Measurements from ENCODE around the gene USP2. TPM values are rescaled to one million over a fixed set of nuclear protein-coding genes. Genes with fewer than 3 reads are reported as not detected.

USP2 gene
- total and polyA plus RNA-seq, 7 experiments from 2014 or later, result 0.07 to 1.1 (median 0.43) TPM

DNA sequence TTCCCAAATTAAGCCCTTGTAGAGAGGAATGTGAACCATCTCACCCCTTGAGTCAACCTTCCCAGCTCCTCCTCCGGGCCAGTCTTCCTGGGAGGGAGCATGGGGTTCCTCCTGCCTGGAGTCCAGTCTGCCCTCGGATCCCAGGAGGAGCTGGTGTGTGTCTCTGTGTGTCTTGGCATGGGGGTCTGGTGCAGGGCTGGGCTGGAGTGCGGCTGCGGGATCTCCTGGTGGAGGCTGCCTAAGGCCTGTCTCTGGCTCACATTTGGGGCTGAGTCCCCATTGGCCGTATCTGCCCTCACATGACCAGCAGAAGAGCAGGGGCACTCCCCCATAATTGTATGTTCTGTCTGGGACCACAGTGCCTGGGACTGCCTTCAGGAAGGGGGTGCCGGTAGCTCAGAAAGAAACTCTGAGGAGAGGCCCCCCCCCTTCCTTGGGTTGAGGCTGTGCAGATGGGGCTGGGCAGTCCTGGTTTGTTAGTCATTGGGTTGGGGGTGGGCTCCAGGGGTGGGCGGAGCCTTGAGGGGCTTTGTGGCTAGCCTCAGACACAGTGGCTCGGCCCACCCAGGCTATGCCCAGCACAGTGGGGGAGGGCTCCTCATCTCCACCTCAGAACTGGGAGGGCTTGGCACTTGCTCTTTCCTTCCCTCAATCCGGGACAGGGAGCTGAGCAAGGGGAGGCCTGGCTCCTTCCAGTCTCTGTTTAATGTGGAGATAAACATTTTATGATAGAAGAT is 43.7 kb downstream of the USP2 start:
- Histone ChIP-seq H3K36me3 (ENCODE audit: control insufficient read depth in 2 of 3, insufficient read depth in 3 of 3, low read length in 3 of 3) (peaks cover 0 to 15% (median 0%) of the 10 kb centered on the region in 3 experiments), H3K27ac (ENCODE audit: low read depth, low read length) (no peak overlapping the region), H3K9me3 (ENCODE audit: control insufficient read depth in 2 of 3, low read length in 3 of 3) (no peaks in the 10 kb centered on the region), H3K4me1 (ENCODE audit: control insufficient read depth in 2 of 2, insufficient read depth in 2 of 2, low read length in 2 of 2) (peaks cover 12 to 15% of the 10 kb centered on the region in 2 donors), H3K27me3 (ENCODE audit: control insufficient read depth in 2 of 2, insufficient read depth in 2 of 2, low read length in 2 of 2) (peaks cover 4 to 16% of the 10 kb centered on the region in 2 donors), H3K4me3 (ENCODE audit: low read length) (no peak overlapping the region)
- H3K27ac Mint-ChIP-seq, result peak overlapping the region in 1 of 9 donors; percentile 33
- peak overlapping the region in 6 of 10 donors; percentile 19 to 64 (median 50) for H3K4me3 Mint-ChIP-seq
- peaks cover 22 to 66% (median 47%) of the 10 kb centered on the region in 7 donors for H3K4me1 Mint-ChIP-seq
- no peak for DNase-seq
- POLR2A ChIA-PET, result interaction anchor here (0.6 to 1.2 kb wide), 5 partner anchors 132 to 400 kb away, joined by 3 to 4 read pairs (median 4); partner anchors contain the start of gene CBL
- H3K36me3 Mint-ChIP-seq, result peaks cover 0 to 10% (median 0%) of the 10 kb centered on the region in 5 donors
- intact Hi-C loops (cut with micrococcal nuclease), result loop anchor here (1.0 to 5.0 kb wide), 3 partner anchors 16 to 130 kb away; partner anchors contain the start of gene CBL (in 1 of the 2)
- H3K9me3 Mint-ChIP-seq, result no peaks in the 10 kb centered on the region
- no peak for ATAC-seq
- CTCF ChIA-PET, result interaction anchor here (0.5 to 1.9 kb wide), 24 partner anchors 9 to 671 kb away, joined by 3 to 10 read pairs (median 4); partner anchors contain the start of gene CBL
- H3K27me3 Mint-ChIP-seq, result peaks cover 19 to 29% (median 26%) of the 10 kb centered on the region in 5 donors

DNA sequence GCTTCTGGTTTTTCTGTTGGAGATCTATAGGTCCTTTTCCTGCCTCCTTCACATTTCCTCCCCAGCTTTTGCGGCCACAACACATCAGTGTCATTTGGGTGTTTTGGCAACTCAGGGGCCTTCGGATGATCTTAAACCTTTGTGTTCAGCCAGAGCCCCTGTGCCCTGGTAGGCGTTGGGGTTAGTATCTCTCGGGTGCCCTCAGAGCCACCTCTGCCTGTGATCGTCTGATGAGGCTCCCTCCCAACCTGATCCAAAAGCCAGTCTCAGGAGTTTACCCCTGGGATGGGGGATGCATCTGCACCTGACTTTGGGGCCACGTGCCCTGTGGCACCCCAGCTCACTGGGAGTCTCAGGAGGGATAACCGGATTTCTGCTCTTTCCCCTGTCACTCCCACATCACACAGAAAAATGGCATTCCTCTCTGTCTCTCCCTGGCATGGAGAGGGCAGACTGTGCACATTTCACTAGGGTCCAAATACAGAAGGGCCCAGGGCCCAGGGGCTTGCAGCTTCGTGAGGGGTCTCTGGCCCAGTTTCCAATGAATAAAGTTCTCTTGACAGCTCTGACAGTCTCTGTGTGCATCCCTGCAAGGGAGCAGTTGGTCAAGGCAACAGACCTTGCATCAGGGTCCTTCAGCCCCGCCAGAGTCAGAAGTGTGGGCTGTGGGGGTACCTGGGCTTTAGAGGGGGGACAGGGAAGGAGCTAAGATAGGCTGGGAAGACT is 44.6 kb downstream of the USP2 start:
- H3K4me1 ChIP-seq (ENCODE audit: control insufficient read depth in 2 of 2, insufficient read depth in 2 of 2, low read length in 2 of 2), result peaks cover 12 to 15% of the 10 kb centered on the region in 2 donors
- H3K36me3 Mint-ChIP-seq, result peaks cover 0 to 10% (median 0%) of the 10 kb centered on the region in 5 donors
- peaks cover 0 to 15% (median 0%) of the 10 kb centered on the region in 3 experiments for H3K36me3 ChIP-seq (ENCODE audit: control insufficient read depth in 2 of 3, insufficient read depth in 3 of 3, low read length in 3 of 3)
- peak overlapping the region in 3 of 9 donors; percentile 49 to 64 (median 59) for H3K27ac Mint-ChIP-seq
- H3K9me3 ChIP-seq (ENCODE audit: control insufficient read depth in 2 of 3, low read length in 3 of 3), result no peaks in the 10 kb centered on the region
- ATAC-seq (no peak), DNase-seq (no peak)
- POLR2A ChIA-PET, result interaction anchor here (0.8 kb wide), 1 partner anchor 271 kb away, joined by 4 read pairs; no protein-coding TSS in a partner anchor
- no peak overlapping the region for H3K4me3 ChIP-seq (ENCODE audit: low read length)
- intact Hi-C loops (cut with micrococcal nuclease), result loop anchor here in 1 of 2 donors (5.0 kb wide), 1 partner anchor 130 kb away; the partner anchor contains the start of gene CBL
- peaks cover 22 to 67% (median 47%) of the 10 kb centered on the region in 7 donors for H3K4me1 Mint-ChIP-seq
- peaks cover 4 to 16% of the 10 kb centered on the region in 2 donors for H3K27me3 ChIP-seq (ENCODE audit: control insufficient read depth in 2 of 2, insufficient read depth in 2 of 2, low read length in 2 of 2)
- CTCF ChIA-PET, result interaction anchor here (0.5 to 1.8 kb wide), 11 partner anchors 10 to 670 kb away, joined by 3 to 8 read pairs (median 4); partner anchors contain the start of gene CBL
- no peaks in the 10 kb centered on the region for H3K9me3 Mint-ChIP-seq
- no peak overlapping the region for H3K27ac ChIP-seq (ENCODE audit: low read depth, low read length)
- H3K27me3 Mint-ChIP-seq, result peaks cover 19 to 25% (median 23%) of the 10 kb centered on the region in 5 donors
- H3K4me3 Mint-ChIP-seq, result peak overlapping the region in 8 of 10 donors; percentile 14 to 99 (median 74)

DNA sequence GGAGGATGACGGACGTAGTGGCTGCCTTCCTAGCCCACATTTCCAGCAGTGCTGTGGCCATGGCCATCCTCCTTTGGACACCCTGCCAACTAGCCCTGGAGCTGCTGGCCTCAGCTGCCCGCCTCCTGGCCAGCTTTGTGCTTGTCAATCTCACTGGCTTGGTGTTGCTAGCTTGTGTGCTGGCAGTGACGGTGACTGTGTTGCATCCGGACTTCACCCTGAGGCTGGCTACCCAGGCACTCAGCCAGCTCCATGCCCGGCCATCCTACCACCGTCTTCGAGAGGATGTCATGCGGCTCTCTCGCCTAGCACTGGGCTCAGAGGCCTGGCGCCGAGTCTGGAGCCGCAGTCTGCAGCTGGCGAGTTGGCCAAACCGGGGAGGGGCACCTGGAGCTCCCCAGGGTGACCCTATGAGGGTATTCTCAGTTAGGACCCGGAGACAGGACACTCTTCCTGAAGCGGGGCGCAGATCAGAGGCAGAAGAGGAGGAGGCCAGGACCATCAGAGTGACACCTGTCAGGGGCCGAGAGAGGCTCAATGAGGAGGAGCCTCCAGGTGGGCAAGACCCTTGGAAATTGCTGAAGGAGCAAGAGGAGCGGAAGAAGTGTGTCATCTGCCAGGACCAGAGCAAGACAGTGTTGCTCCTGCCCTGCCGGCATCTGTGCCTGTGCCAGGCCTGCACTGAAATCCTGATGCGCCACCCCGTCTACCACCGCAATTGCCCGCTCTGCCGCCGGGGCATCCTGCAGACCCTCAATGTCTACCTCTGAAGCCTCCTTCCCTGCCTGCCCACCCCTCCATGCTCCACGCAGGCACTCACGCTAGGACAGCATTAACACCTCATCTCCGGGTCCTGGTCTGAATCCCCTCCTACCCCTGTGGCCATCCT is 45.6 kb downstream of the USP2 start:
- Mint-ChIP-seq H3K36me3 (peaks cover 0 to 10% (median 0%) of the 10 kb centered on the region in 5 donors), H3K27ac (peak overlapping the region in 6 of 9 donors; percentile 49 to 99 (median 91)), H3K4me3 (peak overlapping the region; percentile 88 to 99 (median 98)), H3K9me3 (no peaks in the 10 kb centered on the region), H3K27me3 (peaks cover 14 to 19% (median 17%) of the 10 kb centered on the region in 5 donors), H3K4me1 (peaks cover 22 to 64% (median 43%) of the 10 kb centered on the region in 7 donors)
- Histone ChIP-seq H3K36me3 (ENCODE audit: control insufficient read depth in 2 of 3, insufficient read depth in 3 of 3, low read length in 3 of 3) (peaks cover 0 to 15% (median 0%) of the 10 kb centered on the region in 3 experiments), H3K27ac (ENCODE audit: low read depth, low read length) (no peak overlapping the region), H3K27me3 (ENCODE audit: control insufficient read depth in 2 of 2, insufficient read depth in 2 of 2, low read length in 2 of 2) (peaks cover 4 to 16% of the 10 kb centered on the region in 2 donors), H3K9me3 (ENCODE audit: control insufficient read depth in 2 of 3, low read length in 3 of 3) (no peaks in the 10 kb centered on the region), H3K4me1 (ENCODE audit: control insufficient read depth in 2 of 2, insufficient read depth in 2 of 2, low read length in 2 of 2) (peaks cover 12 to 15% of the 10 kb centered on the region in 2 donors), H3K4me3 (ENCODE audit: low read length) (no peak overlapping the region)
- no peak for ATAC-seq
- ChIA-PET CTCF (interaction anchor here (1.0 kb wide), 1 partner anchor 13 kb away, joined by 4 read pairs; no protein-coding TSS in a partner anchor), POLR2A (interaction anchor here (0.6 kb wide), 1 partner anchor 159 kb away, joined by 3 read pairs; no protein-coding TSS in a partner anchor)
- intact Hi-C loops (cut with micrococcal nuclease), result loop anchor here in 1 of 2 donors (2.0 to 5.0 kb wide), 2 partner anchors 129 to 317 kb away; partner anchors contain the start of genes CBL, RPS25 and TRAPPC4
- DNase-seq, result no peak

DNA sequence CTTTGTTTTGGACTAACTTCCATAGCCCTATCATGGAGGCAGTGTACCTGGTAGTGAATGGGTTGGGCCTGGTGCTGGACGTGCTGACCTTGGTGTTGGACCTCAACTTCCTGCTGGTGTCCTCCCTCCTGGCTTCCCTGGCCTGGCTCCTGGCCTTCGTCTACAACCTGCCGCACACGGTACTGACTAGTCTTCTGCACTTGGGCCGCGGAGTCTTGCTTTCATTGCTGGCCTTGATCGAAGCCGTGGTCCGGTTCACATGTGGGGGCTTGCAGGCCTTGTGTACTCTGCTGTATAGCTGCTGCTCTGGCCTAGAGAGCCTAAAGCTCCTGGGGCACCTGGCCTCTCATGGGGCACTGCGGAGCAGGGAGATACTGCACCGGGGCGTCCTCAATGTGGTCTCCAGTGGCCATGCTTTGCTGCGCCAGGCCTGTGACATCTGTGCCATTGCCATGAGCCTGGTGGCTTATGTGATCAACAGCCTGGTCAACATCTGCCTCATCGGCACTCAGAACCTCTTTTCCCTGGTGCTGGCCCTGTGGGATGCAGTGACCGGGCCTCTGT is 46.3 kb downstream of the USP2 start:
- DNase-seq (no peak), ATAC-seq (no peak)
- Histone ChIP-seq H3K4me1 (ENCODE audit: control insufficient read depth in 2 of 2, insufficient read depth in 2 of 2, low read length in 2 of 2) (peaks cover 12 to 14% of the 10 kb centered on the region in 2 donors), H3K36me3 (ENCODE audit: control insufficient read depth in 2 of 3, insufficient read depth in 3 of 3, low read length in 3 of 3) (peaks cover 0 to 15% (median 0%) of the 10 kb centered on the region in 3 experiments), H3K4me3 (ENCODE audit: low read length) (peak overlapping the region; percentile 60), H3K9me3 (ENCODE audit: control insufficient read depth in 2 of 3, low read length in 3 of 3) (no peaks in the 10 kb centered on the region), H3K27me3 (ENCODE audit: control insufficient read depth in 2 of 2, insufficient read depth in 2 of 2, low read length in 2 of 2) (peaks cover 4 to 11% of the 10 kb centered on the region in 2 donors), H3K27ac (ENCODE audit: low read depth, low read length) (peak overlapping the region; percentile 89)
- intact Hi-C loops (cut with micrococcal nuclease), result loop anchor here in 1 of 2 donors (2.0 to 5.0 kb wide), 2 partner anchors 128 to 316 kb away; partner anchors contain the start of genes CBL, RPS25 and TRAPPC4
- Mint-ChIP-seq H3K27ac (peak overlapping the region; percentile 91 to 99 (median 97)), H3K4me3 (peak overlapping the region; percentile 88 to 99 (median 98)), H3K36me3 (peaks cover 0 to 10% (median 0%) of the 10 kb centered on the region in 5 donors), H3K27me3 (peaks cover 11 to 23% (median 19%) of the 10 kb centered on the region in 5 donors), H3K9me3 (no peaks in the 10 kb centered on the region), H3K4me1 (peaks cover 22 to 61% (median 41%) of the 10 kb centered on the region in 7 donors)
- ChIA-PET CTCF (no interaction called here), POLR2A (interaction anchor here (0.6 to 1.2 kb wide), 5 partner anchors 9 to 298 kb away, joined by 3 to 7 read pairs (median 3); no protein-coding TSS in a partner anchor)

DNA sequence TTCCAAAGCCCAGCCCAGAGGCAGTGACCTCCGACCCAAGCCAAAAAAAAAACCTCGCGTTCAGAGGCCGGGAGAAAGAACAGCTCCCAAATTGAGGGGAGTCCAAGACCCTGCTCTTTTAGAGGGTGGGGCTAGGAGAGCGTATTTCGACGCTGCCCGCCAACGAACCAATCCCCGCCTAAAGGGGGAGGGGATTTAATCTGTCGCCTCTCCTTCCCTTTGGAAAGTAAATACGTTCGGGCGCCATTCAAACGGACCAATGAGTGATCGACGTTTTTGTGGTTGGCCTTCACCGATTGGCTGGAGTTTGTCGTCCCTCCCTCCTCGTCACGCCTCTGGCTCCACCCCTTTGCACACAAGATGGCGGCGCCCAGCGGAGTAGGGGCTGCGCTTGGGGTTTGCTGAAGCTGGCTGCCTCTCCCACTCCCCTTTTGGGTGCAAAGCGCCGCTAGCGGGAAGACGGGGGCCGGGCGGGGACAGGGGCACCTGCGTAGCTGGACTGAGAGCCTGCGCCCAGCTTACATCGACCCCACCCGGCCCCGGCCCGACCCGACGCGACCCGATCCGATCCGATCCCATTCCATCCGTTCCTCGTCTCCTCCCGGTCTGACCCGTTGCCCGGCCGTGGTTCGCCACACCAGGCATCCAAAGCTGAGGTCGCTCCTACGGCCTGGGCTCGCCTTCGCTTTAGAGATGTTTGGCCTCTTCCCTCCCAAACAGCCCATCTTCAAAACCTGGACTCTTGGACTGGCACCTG is 47.1 kb downstream of the USP2 start, which contains the start of gene RNF26:
TSS of gene RNF26 (plus strand) at position 354 of the 757 bp plus-strand sequence. CDS start 596 bp downstream, outside the sequence.
- intact Hi-C loops (cut with micrococcal nuclease), result loop anchor here (1.0 to 2.0 kb wide), 4 partner anchors 13 to 316 kb away; partner anchors contain the start of genes USP2 (in 2 of the 2), HINFP (in 1 of the 2), RPS25 (in 1 of the 2) and TRAPPC4 (in 1 of the 2)
- Histone ChIP-seq H3K36me3 (ENCODE audit: control insufficient read depth in 2 of 3, insufficient read depth in 3 of 3, low read length in 3 of 3) (peaks cover 0 to 15% (median 0%) of the 10 kb centered on the region in 3 experiments), H3K27ac (ENCODE audit: low read depth, low read length) (peak within 1 kb of the TSS; percentile 89), H3K9me3 (ENCODE audit: control insufficient read depth in 2 of 3, low read length in 3 of 3) (no peaks in the 10 kb centered on the region), H3K4me1 (ENCODE audit: control insufficient read depth in 2 of 2, insufficient read depth in 2 of 2, low read length in 2 of 2) (peaks cover 10 to 12% of the 10 kb centered on the region in 2 donors), H3K4me3 (ENCODE audit: low read length) (peak within 1 kb of the TSS; percentile 60), H3K27me3 (ENCODE audit: control insufficient read depth in 2 of 2, insufficient read depth in 2 of 2, low read length in 2 of 2) (peaks cover 4 to 9% of the 10 kb centered on the region in 2 donors)
- Mint-ChIP-seq H3K27me3 (peaks cover 9 to 30% (median 19%) of the 10 kb centered on the region in 5 donors), H3K9me3 (no peaks in the 10 kb centered on the region), H3K36me3 (peaks cover 0 to 10% (median 0%) of the 10 kb centered on the region in 5 donors), H3K4me1 (peaks cover 22 to 59% (median 41%) of the 10 kb centered on the region in 7 donors), H3K27ac (peak within 1 kb of the TSS; percentile 91 to 99 (median 97)), H3K4me3 (peak within 1 kb of the TSS; percentile 88 to 99 (median 98))
- peak; percentile 82 to 96 (median 94) for DNase-seq
- ChIA-PET CTCF (interaction anchor here (0.6 to 3.3 kb wide), 2 partner anchors 10 to 12 kb away, joined by 3 to 15 read pairs; no protein-coding TSS in a partner anchor), POLR2A (interaction anchor here (0.6 to 1.3 kb wide), 8 partner anchors 9 to 983 kb away, joined by 3 to 7 read pairs (median 3); partner anchors contain the start of gene CBL)
- ATAC-seq, result peak; percentile 98
